DOHH2 (cell line): ENCODE data around the gene TF.

Experiments
- H3F3A ChIP-seq: fragments of 200-600 bp; sonication (generic), shearing (Covaris generic); 2 replicates; pipeline ENCODE4 v1.6.0; 2016; ENCODE audit warnings: antibody characterized with exemption, mild to moderate bottlenecking; ENCODE audit not compliant: control insufficient read depth, insufficient read depth
- H3K27ac ChIP-seq: fragments of 200-600 bp; sonication (generic); 2 replicates; pipeline ENCODE4 v1.5.1; 2014; ENCODE audit warnings: low read depth, mild to moderate bottlenecking, low read length, moderate library complexity
- H3K27me3 ChIP-seq: fragments of 200-600 bp; sonication (generic); 2 replicates; pipeline ENCODE4 v1.6.1; 2014; ENCODE audit warnings: mild to moderate bottlenecking, low read length, mixed read lengths; ENCODE audit not compliant: control insufficient read depth
- H3K36me3 ChIP-seq: fragments of 200-600 bp; sonication (generic); 2 replicates; pipeline ENCODE4 v1.6.1; 2014; ENCODE audit warnings: mild to moderate bottlenecking, low read length, moderate library complexity, mixed read lengths; ENCODE audit not compliant: control insufficient read depth
- H3K4me1 ChIP-seq: fragments of 200-600 bp; sonication (generic); 2 replicates; pipeline ENCODE4 v1.6.1; 2014; ENCODE audit warnings: mild to moderate bottlenecking, low read length, mixed read lengths; ENCODE audit not compliant: control insufficient read depth
- H3K4me2 ChIP-seq: fragments of 200-600 bp; sonication (generic); 2 replicates; pipeline ENCODE4 v1.6.0; 2014; ENCODE audit warnings: mild to moderate bottlenecking, low read length, moderate library complexity
- H3K4me3 ChIP-seq: fragments of 200-600 bp; sonication (generic); 2 replicates; pipeline ENCODE4 v1.5.1; 2014; ENCODE audit warnings: mild to moderate bottlenecking, low read length, mixed read lengths
- H3K79me2 ChIP-seq: fragments of 200-600 bp; sonication (generic); 2 replicates; pipeline ENCODE4 v1.6.1; 2014; ENCODE audit warnings: mild to moderate bottlenecking, low read length, mixed read lengths; ENCODE audit not compliant: control insufficient read depth
- H3K9me2 ChIP-seq: fragments of 200-600 bp; sonication (generic); replicated peaks from 2 replicates; pipeline ENCODE4 v1.6.1; 2014; ENCODE audit warnings: mild to moderate bottlenecking, low read length, mixed read lengths; ENCODE audit not compliant: control insufficient read depth
- H3K9me3 ChIP-seq: fragments of 200-600 bp; sonication (generic); 2 replicates; pipeline ENCODE4 v1.6.1; 2014; ENCODE audit warnings: antibody characterized with exemption, low read length, mixed read lengths; ENCODE audit not compliant: control insufficient read depth, insufficient read depth
- H4K20me1 ChIP-seq: fragments of 200-600 bp; sonication (generic); 2 replicates; pipeline ENCODE4 v1.6.0; 2014; ENCODE audit warnings: low read depth, mild to moderate bottlenecking, antibody characterized with exemption, low read length, moderate library complexity; ENCODE audit not compliant: control insufficient read depth, insufficient read depth
- CTCF ChIP-seq: fragments of 200-600 bp; sonication (generic); IDR thresholded peaks from one replicate; pipeline ENCODE4 v1.5.1; 2014; ENCODE audit warnings: antibody characterized with exemption, mild to moderate bottlenecking, low read depth, low read length; ENCODE audit not compliant: poor library complexity, severe bottlenecking
- EZH2phosphoT487 ChIP-seq: fragments of 200-600 bp; sonication (generic); IDR thresholded peaks from 2 replicates; pipeline ENCODE4 v1.6.1; 2017; ENCODE audit warnings: borderline replicate concordance, mild to moderate bottlenecking, antibody characterized with exemption, low read length, moderate library complexity, mixed read lengths

TF gene

GRCh38 chr3:133758568-133758928 lies 12.4 kb downstream of the TF start:
- Histone ChIP-seq H3K27ac (no peak overlapping the region), H3K4me2 (no peak overlapping the region), H3K9me2 (no peaks in the 10 kb centered on the region), H3F3A (no peaks in the 10 kb centered on the region), H3K27me3 (peaks cover 10% of the 10 kb centered on the region), H3K4me3 (no peak overlapping the region), H3K9me3 (no peaks in the 10 kb centered on the region), H3K36me3 (no peaks in the 10 kb centered on the region), H3K79me2 (no peaks in the 10 kb centered on the region), H3K4me1 (no peaks in the 10 kb centered on the region), H4K20me1 (no peaks in the 10 kb centered on the region)
- no peak for TF ChIP-seq EZH2phosphoT487
- no peak for TF ChIP-seq CTCF

DNA sequence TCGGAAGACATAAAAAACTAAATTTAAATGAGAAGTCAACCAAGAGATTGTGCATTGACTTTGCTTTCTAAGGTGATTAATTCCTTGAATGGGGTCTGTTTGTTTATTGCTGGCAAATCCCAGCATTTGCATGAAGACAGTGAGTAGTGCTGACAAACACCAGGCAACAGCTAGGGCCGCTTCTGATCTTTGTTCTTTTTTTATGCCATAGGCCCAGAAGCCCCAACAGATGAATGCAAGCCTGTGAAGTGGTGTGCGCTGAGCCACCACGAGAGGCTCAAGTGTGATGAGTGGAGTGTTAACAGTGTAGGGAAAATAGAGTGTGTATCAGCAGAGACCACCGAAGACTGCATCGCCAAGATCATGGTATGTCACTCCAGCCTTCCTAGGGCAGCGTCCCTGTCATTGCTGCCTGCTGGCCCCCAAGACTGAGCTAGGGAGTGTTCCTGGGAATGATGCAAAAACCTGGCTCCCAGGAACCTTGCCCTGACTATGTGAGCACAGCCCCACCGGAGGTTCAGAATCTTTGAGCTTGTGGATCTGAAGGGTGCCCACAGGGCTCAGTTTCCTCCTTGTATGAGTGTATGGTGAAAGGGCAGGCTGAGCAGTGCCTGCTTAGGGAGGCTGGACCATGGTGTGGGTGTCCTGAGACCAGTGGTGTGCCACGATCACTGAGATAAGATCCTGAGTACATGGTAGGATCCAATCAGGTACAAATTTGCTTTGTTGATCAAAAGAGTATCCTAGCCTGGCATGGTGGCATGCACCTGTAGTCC lies 13.0 kb downstream of the TF start:
- no peak for TF ChIP-seq CTCF
- TF ChIP-seq EZH2phosphoT487, result no peak
- no peaks in the 10 kb centered on the region for H3K9me2 ChIP-seq

GRCh38 chr3:133759740-133760305 lies 13.6 kb downstream of the TF start:
- H4K20me1 ChIP-seq, result no peaks in the 10 kb centered on the region
- peaks cover 10% of the 10 kb centered on the region for H3K27me3 ChIP-seq
- H3K27ac ChIP-seq, result no peak overlapping the region
- no peak for TF ChIP-seq CTCF
- no peak for TF ChIP-seq EZH2phosphoT487
- H3K4me2 ChIP-seq, result no peak overlapping the region
- H3K9me3 ChIP-seq, result no peaks in the 10 kb centered on the region
- no peaks in the 10 kb centered on the region for H3K9me2 ChIP-seq
- H3K4me3 ChIP-seq, result no peak overlapping the region
- no peaks in the 10 kb centered on the region for H3K79me2 ChIP-seq
- no peaks in the 10 kb centered on the region for H3F3A ChIP-seq
- H3K4me1 ChIP-seq, result peaks cover 6% of the 10 kb centered on the region
- no peaks in the 10 kb centered on the region for H3K36me3 ChIP-seq

More for the DNA sequence above, 13.0 kb downstream of the TF start:
- Histone ChIP-seq H3K4me1 (no peaks in the 10 kb centered on the region), H3K79me2 (no peaks in the 10 kb centered on the region), H4K20me1 (no peaks in the 10 kb centered on the region), H3K27me3 (peaks cover 10% of the 10 kb centered on the region), H3K4me2 (no peak overlapping the region), H3K4me3 (no peak overlapping the region), H3K27ac (no peak overlapping the region), H3K36me3 (no peaks in the 10 kb centered on the region), H3K9me3 (no peaks in the 10 kb centered on the region), H3F3A (no peaks in the 10 kb centered on the region)
